Tibial nerve (tissue), 3 donors: ENCODE data around the gene HOXB7.

Source experiments
- POLR2A ChIP-seq, 2 donors: fragments of 450-650 bp; IDR thresholded peaks; one replicate each; pipeline ENCODE4 v1.6.1; 2017; ENCODE audit warnings: antibody characterized with exemption in 2 of 2, mild to moderate bottlenecking in 2 of 2, moderate library complexity in 2 of 2
- TF ChIP-seq, protein P1 (sequence below), 5 experiments: fragments of 200-600 bp in 3 of 5; fragments of 450-650 bp in 2 of 5; sonication (generic) in 3 of 5; IDR thresholded peaks; one replicate each; pipeline ENCODE4 v1.5.1; 2016 to 2019; ENCODE audit warnings: antibody characterized with exemption in 5 of 5, mild to moderate bottlenecking in 3 of 5, moderate library complexity in 2 of 5

DNA sequence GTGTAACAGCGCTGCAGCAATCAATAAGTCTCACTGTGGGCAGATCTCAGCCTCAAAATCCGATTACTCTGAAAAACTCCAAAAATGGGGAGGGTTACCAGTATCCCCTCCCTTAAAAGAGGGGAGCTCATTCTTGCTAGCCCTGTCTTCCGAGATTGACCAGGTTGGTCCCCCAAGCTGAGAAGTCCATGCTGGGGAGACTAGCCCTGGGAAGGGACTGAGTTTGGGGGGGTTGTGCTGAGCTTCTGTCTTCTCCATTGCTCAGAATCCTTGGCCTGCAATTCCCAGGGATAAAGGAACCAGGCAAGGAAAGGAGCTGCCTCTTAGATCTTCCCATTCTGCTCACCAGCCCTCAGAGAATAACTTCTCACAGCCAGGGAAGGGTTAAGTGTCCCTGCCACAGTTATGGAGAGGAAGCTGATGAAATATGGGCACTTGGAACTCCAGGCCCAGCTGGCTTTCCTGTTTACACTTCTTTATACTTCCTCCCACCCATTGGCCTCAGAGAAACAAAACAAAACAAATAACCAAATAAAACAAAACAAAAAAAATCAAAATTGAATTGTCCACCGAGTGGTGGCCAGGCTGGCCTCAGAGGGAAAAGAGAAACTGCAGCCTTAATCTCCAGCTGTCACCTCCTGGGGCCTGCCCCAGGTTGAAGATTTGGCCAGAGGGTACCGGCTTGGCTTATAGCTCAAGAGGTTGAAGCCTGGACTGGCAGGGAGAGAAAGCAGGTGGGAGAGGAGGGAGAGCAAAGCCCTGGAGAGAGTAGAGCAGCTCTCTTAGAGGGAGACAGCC, 23.3 kb downstream of the HOXB7 start:
- TF ChIP-seq, protein P1, sequence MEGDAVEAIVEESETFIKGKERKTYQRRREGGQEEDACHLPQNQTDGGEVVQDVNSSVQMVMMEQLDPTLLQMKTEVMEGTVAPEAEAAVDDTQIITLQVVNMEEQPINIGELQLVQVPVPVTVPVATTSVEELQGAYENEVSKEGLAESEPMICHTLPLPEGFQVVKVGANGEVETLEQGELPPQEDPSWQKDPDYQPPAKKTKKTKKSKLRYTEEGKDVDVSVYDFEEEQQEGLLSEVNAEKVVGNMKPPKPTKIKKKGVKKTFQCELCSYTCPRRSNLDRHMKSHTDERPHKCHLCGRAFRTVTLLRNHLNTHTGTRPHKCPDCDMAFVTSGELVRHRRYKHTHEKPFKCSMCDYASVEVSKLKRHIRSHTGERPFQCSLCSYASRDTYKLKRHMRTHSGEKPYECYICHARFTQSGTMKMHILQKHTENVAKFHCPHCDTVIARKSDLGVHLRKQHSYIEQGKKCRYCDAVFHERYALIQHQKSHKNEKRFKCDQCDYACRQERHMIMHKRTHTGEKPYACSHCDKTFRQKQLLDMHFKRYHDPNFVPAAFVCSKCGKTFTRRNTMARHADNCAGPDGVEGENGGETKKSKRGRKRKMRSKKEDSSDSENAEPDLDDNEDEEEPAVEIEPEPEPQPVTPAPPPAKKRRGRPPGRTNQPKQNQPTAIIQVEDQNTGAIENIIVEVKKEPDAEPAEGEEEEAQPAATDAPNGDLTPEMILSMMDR (IDR thresholded peaks at IDR 0.05) = no peak
- TF ChIP-seq POLR2A (IDR thresholded peaks at IDR 0.05) = no peak
